IPS-11a (cell line): Measurements from ENCODE around the gene SPTBN2.
"Not testable (repeated sequence)": the region's sequence is repeated elsewhere in the genome, so short reads cannot be mapped to it uniquely, and the experiment has no call there.

Experiments used
- H3K4me3 ChIP-seq: one replicate; pipeline ENCODE4 v1.5.1; 2013; ENCODE audit warnings: low read depth, low read length, control low read depth

SPTBN2 gene

GRCh38 chr11:66725114-66725513 lies 3.9 kb downstream of the SPTBN2 start:
- H3K4me3 ChIP-seq, result no peak overlapping the region

- H3K4me3 ChIP-seq, result not testable (repeated sequence)
Measured at GRCh38 chr11:66724167-66724566, 4.8 kb downstream of the SPTBN2 start.

GRCh38 chr11:66723693-66724092 lies 5.3 kb downstream of the SPTBN2 start:
- no peak overlapping the region for H3K4me3 ChIP-seq

- no peak overlapping the region for H3K4me3 ChIP-seq
Measured at GRCh38 chr11:66722745-66723651, 6.0 kb downstream of the SPTBN2 start.

GRCh38 chr11:66721939-66722338 lies 7.1 kb downstream of the SPTBN2 start:
- no peak overlapping the region for H3K4me3 ChIP-seq

- H3K4me3 ChIP-seq, result no peak overlapping the region
Measured at GRCh38 chr11:66720899-66721470, 8.0 kb downstream of the SPTBN2 start.

GRCh38 chr11:66720223-66720898 lies 8.7 kb downstream of the SPTBN2 start:
- H3K4me3 ChIP-seq, result no peak overlapping the region

- no peak overlapping the region for H3K4me3 ChIP-seq
Measured at GRCh38 chr11:66719111-66719872, 9.7 kb downstream of the SPTBN2 start.

GRCh38 chr11:66718320-66718971 lies 10.6 kb downstream of the SPTBN2 start:
- H3K4me3 ChIP-seq, result no peak overlapping the region

GRCh38 chr11:66717925-66718319 lies 11.1 kb downstream of the SPTBN2 start:
- no peak overlapping the region for H3K4me3 ChIP-seq

- H3K4me3 ChIP-seq, result no peak overlapping the region
Measured at GRCh38 chr11:66716996-66717395, 12.0 kb downstream of the SPTBN2 start.

GRCh38 chr11:66715346-66716085 lies 13.5 kb downstream of the SPTBN2 start:
- H3K4me3 ChIP-seq, result no peak overlapping the region

- H3K4me3 ChIP-seq, result no peak overlapping the region
Measured at GRCh38 chr11:66713746-66714480, 15.1 kb downstream of the SPTBN2 start.

GRCh38 chr11:66710384-66710930 lies 18.6 kb downstream of the SPTBN2 start:
- H3K4me3 ChIP-seq, result no peak overlapping the region

- H3K4me3 ChIP-seq, result no peak overlapping the region
Measured at GRCh38 chr11:66708701-66709100, 20.3 kb downstream of the SPTBN2 start.

- H3K4me3 ChIP-seq, result no peak overlapping the region
Measured at GRCh38 chr11:66708094-66708493, 20.9 kb downstream of the SPTBN2 start.

- no peak overlapping the region for H3K4me3 ChIP-seq
Measured at GRCh38 chr11:66707486-66707885, 21.5 kb downstream of the SPTBN2 start.

GRCh38 chr11:66706989-66707388 lies 22.0 kb downstream of the SPTBN2 start:
- no peak overlapping the region for H3K4me3 ChIP-seq
